Motor neuron (in vitro differentiated cells): ENCODE results near the gene UBE2Z. TPM values are rescaled to one million over a fixed set of nuclear protein-coding genes. Genes with fewer than 3 reads are reported as not detected.

ENCODE experiments used
- ATAC-seq, 8 experiments: fragments of 200-7000 bp; cut with Tn5 transposase; replicated peaks in 6 of 8; 2 replicates each; pipeline ENCODE4 v1.8.0; 2021; ENCODE audit warnings: mild to moderate bottlenecking in 8 of 8, moderate library complexity in 8 of 8
- H3K27ac ChIP-seq, 2 donors: fragments of 250-450 bp; sonication (Bioruptor Pico); 2 replicates each; pipeline ENCODE4 v1.9.0; 2021; ENCODE audit warnings: antibody characterized with exemption in 2 of 2, mild to moderate bottlenecking in 2 of 2, moderate library complexity in 1 of 2
- H3K4me1 ChIP-seq, 2 donors: fragments of 250-450 bp; sonication (Bioruptor Pico); replicated peaks in 1 of 2; 2 replicates each; pipeline ENCODE4 v1.6.1; 2021; ENCODE audit warnings: antibody characterized with exemption in 2 of 2, mild to moderate bottlenecking in 2 of 2, moderate library complexity in 1 of 2
- H3K4me3 ChIP-seq, 5 donors: fragments of 250-450 bp; sonication (Bioruptor Pico); 2 replicates each; pipeline ENCODE4 v1.9.0; 2021; ENCODE audit warnings: antibody characterized with exemption in 5 of 5, mild to moderate bottlenecking in 5 of 5, moderate library complexity in 4 of 5
- WGBS, 10 experiments: fragments of 450-650 bp; shearing (Covaris generic); methylation state at CpG; one replicate each; pipeline ENCODE4 v1.0.0; 2022; 5-methylcytosine and 5-hydroxymethylcytosine counted together
- in situ Hi-C, 9 experiments: fragments of 400-800 bp; cut with MboI; loops; one replicate each; pipeline ENCODE4 v1.15.0; 2021; ENCODE audit warnings: low sequenced_read_pairs in 9 of 9, low pct_unique_long_range_greater_than_20kb in 2 of 9; ENCODE audit not compliant: unreplicated experiment in 9 of 9
- total RNA-seq, 8 experiments: library from RNA; unstranded; fragments of 300-600 nt; gene quantifications; 2 replicates each; pipeline versions ENCODE4 v1.2.3 to v1.2.4, GENCODE V29; 2022

UBE2Z gene
- total RNA-seq, 8 experiments from 2014 or later = 27.1 to 88.0 (median 47.1) TPM

- Histone ChIP-seq H3K27ac (no peak overlapping the region), H3K4me3 (no peak overlapping the region), H3K4me1 (peaks cover 0 to 2% of the 10 kb centered on the region in 2 donors)
- 2 to 100% (median 20%) methylated on average over 1 to 7 of the region's 12 CpGs for WGBS, 10 experiments
- ATAC-seq = peak; percentile 80 to 90 (median 82)
- in situ Hi-C loops = loop anchor here in 6 of 9 experiments (10.0 to 25.0 kb wide), 4 partner anchors 64 to 217 kb away; partner anchors contain the start of genes PRAC1 (in 2 of the 6), PRAC2 (in 2 of the 6) and TTLL6 (in 1 of the 6)
Measured at GRCh38 chr17:48878920-48879898, 29.0 kb upstream of the UBE2Z start.

- no peak overlapping the region for H3K4me3 ChIP-seq
- in situ Hi-C loops = loop anchor here in 6 of 9 experiments (5.0 to 25.0 kb wide), 5 partner anchors 70 to 220 kb away; partner anchors contain the start of genes PRAC1 (in 2 of the 6) and PRAC2 (in 2 of the 6)
- peaks cover 0 to 2% of the 10 kb centered on the region in 2 donors for H3K4me1 ChIP-seq
- no peak overlapping the region for H3K27ac ChIP-seq
- no peak for ATAC-seq
- 40 to 93% (median 81%) methylated on average over 1 to 2 of the region's 2 CpGs; no CpG with 5 or more reads in 4 of the 10 experiments for WGBS, 10 experiments
Measured at GRCh38 chr17:48882272-48882671, 25.9 kb upstream of the UBE2Z start.

- H3K4me1 ChIP-seq = no peaks in the 10 kb centered on the region
- ATAC-seq = peak in 1 of 8 experiments; percentile 28
- 50 to 100% (median 63%) methylated on average over 1 to 8 of the region's 10 CpGs; no CpG with 5 or more reads in 3 of the 10 experiments for WGBS, 10 experiments
- no peak overlapping the region for H3K27ac ChIP-seq
- H3K4me3 ChIP-seq = no peak overlapping the region
- in situ Hi-C loops = loop anchor here in 6 of 9 experiments (5.0 to 25.0 kb wide), 5 partner anchors 71 to 221 kb away; partner anchors contain the start of genes PRAC1 (in 2 of the 6) and PRAC2 (in 2 of the 6)
Measured at GRCh38 chr17:48883171-48883570, 25.0 kb upstream of the UBE2Z start.

- Histone ChIP-seq H3K27ac (no peak overlapping the region), H3K4me1 (peaks cover 6 to 9% of the 10 kb centered on the region in 2 donors), H3K4me3 (no peak overlapping the region)
- no peak for ATAC-seq
- WGBS, 10 experiments = 80 to 100% (median 92%) methylated on average over 1 to 2 of the region's 2 CpGs; no CpG with 5 or more reads in 5 of the 10 experiments
- in situ Hi-C loops = loop anchor here in 6 of 9 experiments (25.0 kb wide), 3 partner anchors 178 to 228 kb away; partner anchors contain the start of genes PRAC1 (in 2 of the 6) and PRAC2 (in 2 of the 6)
Measured at GRCh38 chr17:48890086-48890485, 18.1 kb upstream of the UBE2Z start.

- H3K4me3 ChIP-seq = peak overlapping the region; percentile 64 to 85 (median 76)
- peaks cover 6 to 9% of the 10 kb centered on the region in 2 donors for H3K4me1 ChIP-seq
- H3K27ac ChIP-seq = peak overlapping the region; percentile 85 to 88
- peak in 1 of 8 experiments; percentile 3 for ATAC-seq
- in situ Hi-C loops = loop anchor here in 6 of 9 experiments (25.0 kb wide), 3 partner anchors 181 to 231 kb away; partner anchors contain the start of genes PRAC1 (in 2 of the 6) and PRAC2 (in 2 of the 6)
- WGBS, 10 experiments = 0 to 1% (median 0%) methylated on average over 1 to 14 of the region's 24 CpGs; no CpG with 5 or more reads in 2 of the 10 experiments
Measured at GRCh38 chr17:48892940-48893645, 15.1 kb upstream of the UBE2Z start.

GRCh38 chr17:48893646-48894508, 14.3 kb upstream of the UBE2Z start:
- WGBS, 10 experiments = 30 to 92% (median 55%) methylated on average over 2 to 5 of the region's 5 CpGs; no CpG with 5 or more reads in 1 of the 10 experiments
- peaks cover 6 to 9% of the 10 kb centered on the region in 2 donors for H3K4me1 ChIP-seq
- peak overlapping the region; percentile 64 to 85 (median 76) for H3K4me3 ChIP-seq
- in situ Hi-C loops = loop anchor here in 6 of 9 experiments (25.0 kb wide), 3 partner anchors 182 to 232 kb away; partner anchors contain the start of genes PRAC1 (in 2 of the 6) and PRAC2 (in 2 of the 6)
- H3K27ac ChIP-seq = peak overlapping the region; percentile 85 to 88
- ATAC-seq = no peak

- Histone ChIP-seq H3K27ac (no peak overlapping the region), H3K4me3 (no peak overlapping the region), H3K4me1 (peaks cover 6 to 9% of the 10 kb centered on the region in 2 donors)
- WGBS, 10 experiments = 54 to 100% (median 83%) methylated on average over 1 to 2 of the region's 3 CpGs; no CpG with 5 or more reads in 4 of the 10 experiments
- ATAC-seq = no peak
- in situ Hi-C loops = loop anchor here in 6 of 9 experiments (25.0 kb wide), 3 partner anchors 183 to 233 kb away; partner anchors contain the start of genes PRAC1 (in 2 of the 6) and PRAC2 (in 2 of the 6)
Measured at GRCh38 chr17:48894886-48895285, 13.3 kb upstream of the UBE2Z start.

- 0 to 100% (median 100%) methylated on average over 1 of the region's 1 CpG; no CpG with 5 or more reads in 3 of the 10 experiments for WGBS, 10 experiments
- Histone ChIP-seq H3K4me1 (no peaks in the 10 kb centered on the region), H3K27ac (no peak overlapping the region), H3K4me3 (no peak overlapping the region)
- in situ Hi-C loops = no loop called here
- ATAC-seq = no peak
Measured at GRCh38 chr17:48901241-48901640, 7.0 kb upstream of the UBE2Z start.

- WGBS, 10 experiments = 80% methylated on average over 1 of the region's 1 CpG; no CpG with 5 or more reads in 9 of the 10 experiments
- in situ Hi-C loops = no loop called here
- ATAC-seq = no peak
Measured at GRCh38 chr17:48903401-48903800, 4.8 kb upstream of the UBE2Z start.

GRCh38 chr17:48904428-48904827, 3.8 kb upstream of the UBE2Z start:
- H3K4me1 ChIP-seq = peaks cover 3 to 4% of the 10 kb centered on the region in 2 donors
- H3K27ac ChIP-seq = no peak overlapping the region
- no peak for ATAC-seq
- WGBS, 10 experiments = 75 to 98% (median 83%) methylated on average over 2 to 6 of the region's 7 CpGs; no CpG with 5 or more reads in 3 of the 10 experiments
- H3K4me3 ChIP-seq = no peak overlapping the region
- in situ Hi-C loops = no loop called here

More at GRCh38 chr17:48903401-48903800, 4.8 kb upstream of the UBE2Z start:
- Histone ChIP-seq H3K27ac (no peak overlapping the region), H3K4me1 (peaks cover 3 to 4% of the 10 kb centered on the region in 2 donors), H3K4me3 (no peak overlapping the region)

- peaks cover 13 to 17% of the 10 kb centered on the region in 2 donors for H3K4me1 ChIP-seq
- no peak overlapping the region for H3K4me3 ChIP-seq
- ATAC-seq = no peak
- in situ Hi-C loops = no loop called here
- 33 to 100% (median 93%) methylated on average over 2 to 7 of the region's 9 CpGs; no CpG with 5 or more reads in 3 of the 10 experiments for WGBS, 10 experiments
- no peak overlapping the region for H3K27ac ChIP-seq
Measured at GRCh38 chr17:48905987-48906515, 2.2 kb upstream of the UBE2Z start.
